Measurements from ENCODE around the gene C17orf75.

DNA sequence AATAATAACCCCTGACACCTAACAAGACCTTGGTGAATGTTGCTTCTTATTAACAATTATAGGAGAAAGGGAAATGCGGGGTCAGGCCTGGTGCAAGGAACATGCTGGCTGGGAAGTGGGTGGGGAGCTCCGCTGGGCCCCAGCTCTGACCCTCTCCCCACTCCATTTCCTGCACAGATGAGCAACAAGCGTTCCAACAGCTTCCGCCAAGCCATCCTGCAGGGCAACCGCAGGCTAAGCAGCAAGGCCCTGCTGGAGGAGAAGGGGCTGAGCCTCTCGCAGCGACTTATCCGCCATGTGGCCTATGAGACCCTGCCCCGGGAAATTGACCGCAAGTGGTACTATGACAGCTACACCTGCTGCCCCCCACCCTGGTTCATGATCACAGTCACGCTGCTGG lies 53.4 kb downstream of the C17orf75 start:
- TF ChIP-seq, protein P1, sequence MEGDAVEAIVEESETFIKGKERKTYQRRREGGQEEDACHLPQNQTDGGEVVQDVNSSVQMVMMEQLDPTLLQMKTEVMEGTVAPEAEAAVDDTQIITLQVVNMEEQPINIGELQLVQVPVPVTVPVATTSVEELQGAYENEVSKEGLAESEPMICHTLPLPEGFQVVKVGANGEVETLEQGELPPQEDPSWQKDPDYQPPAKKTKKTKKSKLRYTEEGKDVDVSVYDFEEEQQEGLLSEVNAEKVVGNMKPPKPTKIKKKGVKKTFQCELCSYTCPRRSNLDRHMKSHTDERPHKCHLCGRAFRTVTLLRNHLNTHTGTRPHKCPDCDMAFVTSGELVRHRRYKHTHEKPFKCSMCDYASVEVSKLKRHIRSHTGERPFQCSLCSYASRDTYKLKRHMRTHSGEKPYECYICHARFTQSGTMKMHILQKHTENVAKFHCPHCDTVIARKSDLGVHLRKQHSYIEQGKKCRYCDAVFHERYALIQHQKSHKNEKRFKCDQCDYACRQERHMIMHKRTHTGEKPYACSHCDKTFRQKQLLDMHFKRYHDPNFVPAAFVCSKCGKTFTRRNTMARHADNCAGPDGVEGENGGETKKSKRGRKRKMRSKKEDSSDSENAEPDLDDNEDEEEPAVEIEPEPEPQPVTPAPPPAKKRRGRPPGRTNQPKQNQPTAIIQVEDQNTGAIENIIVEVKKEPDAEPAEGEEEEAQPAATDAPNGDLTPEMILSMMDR (conservative IDR thresholded peaks at IDR 0.05; ENCODE audit: low read depth, low read length), result no peak
- TF ChIP-seq POLR2A (IDR thresholded peaks at IDR 0.05; ENCODE audit: low read depth, low read length) (no peak), NFE2L2 (IDR thresholded peaks at IDR 0.05; ENCODE audit: low read depth, low read length) (no peak), CEBPB (IDR thresholded peaks at IDR 0.05; ENCODE audit: low read depth, low read length) (no peak), RCOR1 (IDR thresholded peaks at IDR 0.05; ENCODE audit: insufficient replicate concordance, low read length) (no peak)
